Measurements from ENCODE around the gene INSYN2B.

INSYN2B gene

DNA sequence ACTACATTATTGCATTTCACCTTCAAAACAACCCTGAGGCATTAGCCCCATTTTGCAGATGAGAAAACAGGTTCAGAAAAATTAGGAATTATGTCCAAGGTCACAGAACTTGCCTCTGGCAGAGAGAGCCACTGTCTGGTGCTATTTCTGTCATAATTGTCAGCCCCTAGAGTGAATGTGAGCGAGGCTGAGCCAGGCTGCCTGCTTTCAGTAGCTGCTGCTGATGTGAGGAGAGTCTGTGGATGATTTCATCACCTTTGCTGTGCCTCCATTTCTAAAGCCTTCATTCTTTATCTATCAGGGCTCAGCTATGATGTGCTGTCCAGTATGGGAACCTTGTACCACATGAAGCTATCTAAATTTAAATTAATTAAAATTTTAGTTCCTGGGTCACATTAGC, 71.4 kb downstream of the INSYN2B start:
- no peaks in the 10 kb centered on the region for H3K9me3 ChIP-seq (ENCODE audit: severe bottlenecking)
- no peaks in the 10 kb centered on the region for H3K36me3 ChIP-seq
- no peak overlapping the region for H3K4me3 ChIP-seq (ENCODE audit: low read depth, low read length)
- no peak for DNase-seq
- H3K27me3 ChIP-seq (ENCODE audit: insufficient read depth, low read depth, severe bottlenecking), result peaks cover 72% of the 10 kb centered on the region
- TF ChIP-seq, protein P1, sequence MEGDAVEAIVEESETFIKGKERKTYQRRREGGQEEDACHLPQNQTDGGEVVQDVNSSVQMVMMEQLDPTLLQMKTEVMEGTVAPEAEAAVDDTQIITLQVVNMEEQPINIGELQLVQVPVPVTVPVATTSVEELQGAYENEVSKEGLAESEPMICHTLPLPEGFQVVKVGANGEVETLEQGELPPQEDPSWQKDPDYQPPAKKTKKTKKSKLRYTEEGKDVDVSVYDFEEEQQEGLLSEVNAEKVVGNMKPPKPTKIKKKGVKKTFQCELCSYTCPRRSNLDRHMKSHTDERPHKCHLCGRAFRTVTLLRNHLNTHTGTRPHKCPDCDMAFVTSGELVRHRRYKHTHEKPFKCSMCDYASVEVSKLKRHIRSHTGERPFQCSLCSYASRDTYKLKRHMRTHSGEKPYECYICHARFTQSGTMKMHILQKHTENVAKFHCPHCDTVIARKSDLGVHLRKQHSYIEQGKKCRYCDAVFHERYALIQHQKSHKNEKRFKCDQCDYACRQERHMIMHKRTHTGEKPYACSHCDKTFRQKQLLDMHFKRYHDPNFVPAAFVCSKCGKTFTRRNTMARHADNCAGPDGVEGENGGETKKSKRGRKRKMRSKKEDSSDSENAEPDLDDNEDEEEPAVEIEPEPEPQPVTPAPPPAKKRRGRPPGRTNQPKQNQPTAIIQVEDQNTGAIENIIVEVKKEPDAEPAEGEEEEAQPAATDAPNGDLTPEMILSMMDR (IDR thresholded peaks at IDR 0.05; ENCODE audit: low read depth, low read length), result no peak
- H3K27ac ChIP-seq, result no peak overlapping the region

DNA sequence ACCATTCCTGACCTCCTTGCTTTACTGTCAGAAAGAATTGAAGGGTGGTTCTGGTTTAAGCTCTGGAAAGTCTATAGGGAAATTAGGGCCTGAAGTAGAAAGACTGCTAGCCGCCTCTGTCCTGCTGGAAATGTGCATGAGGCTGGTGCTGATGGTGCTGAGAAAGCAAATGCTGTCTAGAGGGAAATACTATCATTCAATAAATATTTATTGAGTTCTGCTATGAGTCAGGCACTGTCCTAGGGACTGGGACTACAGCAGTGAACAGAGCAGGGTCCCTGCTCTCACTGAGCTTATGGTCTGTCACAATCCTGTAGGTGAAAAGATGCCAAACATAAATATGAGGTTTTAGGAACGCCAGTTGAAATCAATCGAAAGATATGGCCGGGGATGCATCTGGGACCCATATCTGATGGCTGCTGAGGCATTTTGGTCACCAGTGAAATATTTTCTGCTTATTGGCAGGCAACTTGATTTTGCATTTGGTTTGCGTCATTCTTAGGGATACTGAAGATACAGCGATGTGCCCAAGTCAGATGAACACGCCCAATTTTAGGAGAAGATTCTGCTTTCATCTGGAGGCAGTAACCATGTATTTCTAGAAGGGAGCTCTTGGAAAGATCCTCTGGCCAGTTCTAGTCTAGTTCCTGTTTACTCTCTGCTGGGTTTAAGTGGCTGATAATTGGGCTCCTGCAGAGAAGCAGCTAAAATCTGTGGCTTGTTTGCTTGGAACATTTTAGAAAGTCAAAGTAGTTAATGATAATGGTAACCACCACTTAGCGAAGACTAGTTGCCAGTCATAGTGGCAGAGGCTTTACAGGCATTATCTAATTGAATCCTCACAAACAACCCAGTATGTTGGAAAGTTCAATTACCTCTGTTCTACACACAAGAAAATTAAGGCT, 73.3 kb downstream of the INSYN2B start:
- no peak for DNase-seq
- H3K4me3 ChIP-seq (ENCODE audit: low read depth, low read length), result no peak overlapping the region
- no peak overlapping the region for H3K27ac ChIP-seq
- TF ChIP-seq, protein P1 (IDR thresholded peaks at IDR 0.05; ENCODE audit: low read depth, low read length), result no peak
- H3K36me3 ChIP-seq, result no peaks in the 10 kb centered on the region
- no peaks in the 10 kb centered on the region for H3K9me3 ChIP-seq (ENCODE audit: severe bottlenecking)
- peaks cover 72% of the 10 kb centered on the region for H3K27me3 ChIP-seq (ENCODE audit: insufficient read depth, low read depth, severe bottlenecking)

DNA sequence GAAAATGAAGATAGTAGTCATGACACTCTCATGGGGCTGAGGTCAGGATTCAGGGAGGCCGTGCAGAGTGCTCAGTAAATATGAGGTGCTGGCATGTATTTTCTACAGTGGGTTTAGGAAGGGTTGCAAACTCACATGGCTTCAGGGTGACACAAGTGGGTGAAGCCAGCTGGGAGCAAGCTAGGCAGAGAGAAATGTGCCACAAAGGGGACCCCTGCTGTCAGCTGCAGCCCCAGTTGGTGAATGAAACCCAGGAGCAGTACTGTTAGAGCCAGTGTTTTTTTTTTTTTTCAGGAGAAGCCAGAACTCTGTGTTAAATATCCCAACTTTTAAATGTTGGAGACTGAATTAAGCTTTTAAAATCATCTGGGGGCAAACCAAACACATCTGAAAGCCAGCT, 75.3 kb downstream of the INSYN2B start:
- Histone ChIP-seq H3K9me3 (ENCODE audit: severe bottlenecking) (no peaks in the 10 kb centered on the region), H3K4me3 (ENCODE audit: low read depth, low read length) (no peak overlapping the region), H3K27me3 (ENCODE audit: insufficient read depth, low read depth, severe bottlenecking) (peaks cover 75% of the 10 kb centered on the region), H3K36me3 (no peaks in the 10 kb centered on the region), H3K27ac (no peak overlapping the region)
- TF ChIP-seq, protein P1 (IDR thresholded peaks at IDR 0.05; ENCODE audit: low read depth, low read length), result no peak
- DNase-seq, result no peak

DNA sequence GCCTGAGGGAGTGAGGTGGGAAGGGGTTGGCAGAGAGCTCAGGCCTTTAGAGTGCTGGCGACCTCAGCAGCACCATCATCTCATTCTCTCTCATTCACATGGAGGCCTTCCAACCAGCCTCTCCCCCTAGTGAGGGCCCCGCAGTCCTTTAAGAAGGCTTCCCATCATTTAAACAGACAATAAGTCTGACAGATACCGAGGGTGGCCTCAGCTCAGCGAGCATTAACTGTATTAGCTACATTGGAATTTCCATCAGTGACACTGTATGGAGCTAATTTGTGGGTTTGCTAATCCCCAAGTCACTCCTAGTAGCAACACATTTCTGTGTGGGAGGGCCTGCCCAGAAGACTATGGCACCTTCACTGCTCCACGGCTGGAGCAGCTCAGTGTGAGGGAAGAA, 75.8 kb downstream of the INSYN2B start:
- Histone ChIP-seq H3K27ac (no peak overlapping the region), H3K36me3 (no peaks in the 10 kb centered on the region), H3K4me3 (ENCODE audit: low read depth, low read length) (no peak overlapping the region), H3K27me3 (ENCODE audit: insufficient read depth, low read depth, severe bottlenecking) (peaks cover 78% of the 10 kb centered on the region), H3K9me3 (ENCODE audit: severe bottlenecking) (no peaks in the 10 kb centered on the region)
- no peak for DNase-seq
- TF ChIP-seq, protein P1 (IDR thresholded peaks at IDR 0.05; ENCODE audit: low read depth, low read length), result no peak

DNA sequence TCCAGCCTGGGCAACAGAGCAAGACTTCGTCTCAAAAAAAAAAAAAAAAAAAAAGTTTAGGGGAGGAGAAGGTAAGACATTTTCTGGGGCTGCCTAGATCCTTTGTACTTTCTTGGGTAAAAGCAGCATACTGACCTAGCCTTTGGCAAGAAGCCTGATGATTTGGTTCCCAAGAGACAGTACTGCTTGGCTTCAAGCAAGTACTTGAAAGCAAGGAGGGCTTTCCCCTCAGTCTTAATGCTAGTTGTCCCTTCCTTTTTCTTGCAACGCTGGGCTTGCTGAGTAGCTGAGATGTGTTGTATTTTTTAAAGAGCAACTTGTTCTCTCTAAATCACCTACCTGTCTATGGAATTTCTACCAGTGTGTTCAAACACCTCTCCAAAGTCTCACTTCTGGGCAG, 76.2 kb downstream of the INSYN2B start:
- no peak overlapping the region for H3K4me3 ChIP-seq (ENCODE audit: low read depth, low read length)
- no peak overlapping the region for H3K27ac ChIP-seq
- peaks cover 81% of the 10 kb centered on the region for H3K27me3 ChIP-seq (ENCODE audit: insufficient read depth, low read depth, severe bottlenecking)
- DNase-seq, result no peak
- no peaks in the 10 kb centered on the region for H3K9me3 ChIP-seq (ENCODE audit: severe bottlenecking)
- H3K36me3 ChIP-seq, result no peaks in the 10 kb centered on the region
- TF ChIP-seq, protein P1 (IDR thresholded peaks at IDR 0.05; ENCODE audit: low read depth, low read length), result no peak
